Lower leg skin (tissue), 4 donors: ENCODE results near the gene TACR2. TPM values are rescaled to one million over a fixed set of nuclear protein-coding genes. Genes with fewer than 3 reads are reported as not detected.

Experiments
- DNase-seq, 2 donors: peaks; one replicate each; pipeline ENCODE4 v3.0.0-alpha.2; 2019; ENCODE audit warnings: low spot score in 2 of 2
- H3K4me3 ChIP-seq: fragments of 200-600 bp; sonication (generic); 2 replicates; pipeline ENCODE4 v1.5.1; 2017; ENCODE audit warnings: mild to moderate bottlenecking, low read depth; ENCODE audit not compliant: poor library complexity, severe bottlenecking
- POLR2A ChIP-seq, 2 donors: fragments of 450-650 bp; IDR thresholded peaks; one replicate each; pipeline ENCODE4 v1.6.1; 2016 to 2017; ENCODE audit warnings: antibody characterized with exemption in 2 of 2, mild to moderate bottlenecking in 1 of 2, moderate library complexity in 1 of 2
- WGBS, 2 donors: methylation state at CpG; one replicate each; pipeline ENCODE4 v1.1.5; 2018; 5-methylcytosine and 5-hydroxymethylcytosine counted together
- intact Hi-C: fragments of 100-400 bp; cut with DNase I; formaldehyde crosslinking; loops from one replicate; pipeline ENCODE4 v1.15.0; 2023; ENCODE audit warnings: low total_unique reads
- total RNA-seq, 4 donors: library from RNA; depleted of rRNA; stranded (reverse); fragments of >200 nt; gene quantifications; one replicate each; pipeline ENCODE4 v1.1.0, GENCODE V29; 2016
- TF ChIP-seq, protein P1 (sequence below), 3 donors: fragments of 450-650 bp; IDR thresholded peaks; one replicate each; pipeline ENCODE4 v1.5.1; 2016; ENCODE audit warnings: antibody characterized with exemption in 3 of 3, mild to moderate bottlenecking in 3 of 3, moderate library complexity in 2 of 3

Gene TACR2
- total RNA-seq, 4 donors from 2014 or later = 0.29 to 1.8 (median 1.7) TPM; not detected in 1

DNA sequence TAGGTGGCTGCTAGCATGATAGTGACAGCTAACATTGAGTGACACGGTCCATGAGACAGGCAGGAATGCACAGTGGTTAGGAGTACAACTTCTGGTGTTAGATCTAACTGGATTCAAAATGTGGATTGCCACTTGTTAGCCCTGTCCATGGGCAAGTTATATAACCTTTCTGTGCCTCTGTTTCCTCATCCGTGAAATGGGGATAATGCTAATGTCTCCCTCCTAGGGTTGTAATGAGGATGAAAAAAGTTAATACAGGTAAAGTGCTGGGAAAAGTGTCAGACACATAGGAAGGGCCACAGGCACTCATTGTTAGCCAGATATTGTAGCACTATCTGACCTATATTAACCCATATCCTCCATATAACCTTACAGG lies 41.8 kb downstream of the TACR2 start:
- H3K4me3 ChIP-seq = no peak overlapping the region
- WGBS, 2 donors = 68 to 72% methylated on average over 2 of the region's 2 CpGs
- TF ChIP-seq, protein P1, sequence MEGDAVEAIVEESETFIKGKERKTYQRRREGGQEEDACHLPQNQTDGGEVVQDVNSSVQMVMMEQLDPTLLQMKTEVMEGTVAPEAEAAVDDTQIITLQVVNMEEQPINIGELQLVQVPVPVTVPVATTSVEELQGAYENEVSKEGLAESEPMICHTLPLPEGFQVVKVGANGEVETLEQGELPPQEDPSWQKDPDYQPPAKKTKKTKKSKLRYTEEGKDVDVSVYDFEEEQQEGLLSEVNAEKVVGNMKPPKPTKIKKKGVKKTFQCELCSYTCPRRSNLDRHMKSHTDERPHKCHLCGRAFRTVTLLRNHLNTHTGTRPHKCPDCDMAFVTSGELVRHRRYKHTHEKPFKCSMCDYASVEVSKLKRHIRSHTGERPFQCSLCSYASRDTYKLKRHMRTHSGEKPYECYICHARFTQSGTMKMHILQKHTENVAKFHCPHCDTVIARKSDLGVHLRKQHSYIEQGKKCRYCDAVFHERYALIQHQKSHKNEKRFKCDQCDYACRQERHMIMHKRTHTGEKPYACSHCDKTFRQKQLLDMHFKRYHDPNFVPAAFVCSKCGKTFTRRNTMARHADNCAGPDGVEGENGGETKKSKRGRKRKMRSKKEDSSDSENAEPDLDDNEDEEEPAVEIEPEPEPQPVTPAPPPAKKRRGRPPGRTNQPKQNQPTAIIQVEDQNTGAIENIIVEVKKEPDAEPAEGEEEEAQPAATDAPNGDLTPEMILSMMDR (IDR thresholded peaks at IDR 0.05) = no peak
- TF ChIP-seq POLR2A (IDR thresholded peaks at IDR 0.05) = no peak
- DNase-seq = no peak
- intact Hi-C loops = loop anchor here (5.0 kb wide), 1 partner anchor 43 kb away; no protein-coding TSS in a partner anchor

DNA sequence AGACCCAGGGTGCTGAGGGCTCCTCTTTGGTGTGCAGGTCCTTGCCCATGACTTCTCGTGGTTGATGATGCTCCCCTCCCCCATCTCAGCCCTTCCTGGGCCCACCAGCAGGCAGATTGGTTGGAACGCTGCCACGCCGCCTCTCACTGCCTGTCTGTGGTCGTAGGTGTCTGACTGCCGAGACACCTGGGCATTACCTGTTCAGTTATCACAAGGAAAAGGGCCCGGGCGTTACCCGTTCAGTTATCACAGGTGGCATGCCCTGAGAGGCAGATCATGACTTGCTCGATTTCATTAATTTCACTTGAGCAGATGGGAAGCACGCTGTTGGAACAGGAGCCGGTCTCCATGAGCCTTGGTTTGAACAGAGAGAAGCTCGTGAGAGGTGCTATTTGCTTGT lies 42.5 kb downstream of the TACR2 start:
- DNase-seq = no peak
- intact Hi-C loops = loop anchor here (5.0 kb wide), 1 partner anchor 42 kb away; no protein-coding TSS in a partner anchor
- 55 to 66% methylated on average over 13 of the region's 13 CpGs for WGBS, 2 donors

DNA sequence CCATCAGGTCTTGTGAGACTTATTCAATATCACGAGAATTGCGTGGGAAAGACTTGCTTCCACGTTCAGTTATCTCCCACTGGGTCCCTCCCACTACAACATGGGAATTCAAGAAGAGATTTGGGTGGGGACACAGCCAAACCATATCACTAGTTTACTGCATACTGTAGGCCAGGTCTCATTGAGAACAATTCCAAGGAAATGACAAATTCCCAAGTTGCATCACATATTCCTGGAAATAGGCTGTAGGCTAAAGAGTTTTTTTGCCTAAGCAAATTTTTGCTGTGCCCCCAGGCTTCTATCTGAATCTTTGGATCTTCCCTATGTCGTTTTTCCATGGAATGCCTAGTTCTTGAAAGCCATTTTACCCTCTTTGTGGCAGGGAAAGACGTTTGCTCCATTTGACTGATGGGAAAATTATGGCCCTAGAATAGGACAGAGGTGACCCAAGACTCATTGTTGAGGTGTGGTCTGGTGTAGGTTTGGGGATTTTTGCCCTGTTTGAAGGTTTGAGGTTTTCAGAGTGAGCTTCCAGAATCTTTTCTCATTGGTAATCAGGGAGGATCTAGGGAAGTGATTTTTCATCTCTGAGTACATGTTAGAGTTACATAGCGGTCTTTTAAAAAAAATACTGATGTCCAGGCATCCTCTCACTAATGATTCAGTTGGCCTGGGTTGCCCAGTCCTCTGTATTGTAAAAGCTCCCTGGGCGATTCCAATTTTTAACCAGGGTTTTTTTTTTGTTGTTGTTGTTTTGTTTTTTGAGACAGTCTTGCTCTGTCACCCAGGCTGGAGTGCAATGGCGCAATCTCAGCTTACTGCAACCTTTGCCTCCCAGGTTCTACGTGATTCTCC lies 44.4 kb downstream of the TACR2 start:
- intact Hi-C loops = loop anchor here (5.0 kb wide), 1 partner anchor 40 kb away; no protein-coding TSS in a partner anchor
- no peak for DNase-seq
- 76 to 83% methylated on average over 9 of the region's 9 CpGs for WGBS, 2 donors
- H3K4me3 ChIP-seq = no peak overlapping the region
- TF ChIP-seq, protein P1 (IDR thresholded peaks at IDR 0.05) = no peak

More for the DNA sequence above, 42.5 kb downstream of the TACR2 start:
- TF ChIP-seq, protein P1 (IDR thresholded peaks at IDR 0.05) = no peak
- TF ChIP-seq POLR2A (IDR thresholded peaks at IDR 0.05) = no peak
- no peak overlapping the region for H3K4me3 ChIP-seq

DNA sequence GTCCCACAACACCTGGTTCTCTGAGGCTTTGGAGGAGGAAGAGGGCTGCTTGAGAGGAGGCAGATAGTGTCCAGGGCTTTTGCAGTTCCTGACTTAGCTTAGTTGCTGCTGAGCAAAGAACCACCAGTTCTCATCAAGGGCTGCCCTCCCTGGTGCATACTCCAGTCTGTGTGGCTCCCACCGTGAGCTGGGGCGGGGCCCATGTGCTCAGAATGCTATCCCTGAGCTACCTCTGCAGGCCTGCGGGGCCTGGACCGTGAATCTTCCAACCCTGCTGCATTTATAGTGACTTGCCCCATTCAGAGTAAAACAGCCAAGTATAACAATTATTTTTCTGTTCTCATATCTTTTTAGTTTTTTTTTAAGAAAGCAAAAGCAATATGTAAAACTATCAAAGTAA lies 49.2 kb downstream of the TACR2 start:
- TF ChIP-seq POLR2A (IDR thresholded peaks at IDR 0.05) = no peak
- TF ChIP-seq, protein P1 (IDR thresholded peaks at IDR 0.05) = no peak
- WGBS, 2 donors = 72 to 75% methylated on average over 4 of the region's 4 CpGs
- DNase-seq = no peak
- no peak overlapping the region for H3K4me3 ChIP-seq
- intact Hi-C loops = no loop called here

DNA sequence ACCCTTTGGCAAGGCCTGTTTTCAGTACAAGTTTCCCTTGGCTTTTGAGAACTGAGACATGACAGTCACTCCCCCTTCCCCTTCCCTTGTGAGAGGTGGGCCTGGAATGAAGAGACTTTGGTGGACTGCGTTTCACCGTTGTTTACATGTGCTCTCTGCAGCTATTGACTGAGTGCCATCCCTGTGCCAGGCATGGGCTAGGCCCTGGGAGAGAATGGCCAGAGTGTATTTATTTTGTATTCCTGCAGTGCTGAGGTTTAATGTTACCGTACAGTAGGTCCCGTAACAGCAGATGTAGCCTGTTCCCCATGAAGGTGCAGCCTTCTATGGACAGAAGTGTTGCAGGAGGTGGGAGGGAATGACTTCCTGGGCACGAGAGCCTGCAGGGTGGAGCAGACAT lies 50.0 kb downstream of the TACR2 start:
- DNase-seq = no peak
- WGBS, 2 donors = 89 to 93% methylated on average over 5 of the region's 5 CpGs
- intact Hi-C loops = no loop called here
- H3K4me3 ChIP-seq = no peak overlapping the region
- no peak for TF ChIP-seq POLR2A (IDR thresholded peaks at IDR 0.05)
- TF ChIP-seq, protein P1 (IDR thresholded peaks at IDR 0.05) = no peak
